Fibroblast of pulmonary artery (primary cell): ENCODE data around the gene RYR3.
A peak's percentile ranks its signal among the peaks of the same experiment; 100 is the strongest.

Experiments
- DNase-seq: peaks from one replicate; pipeline ENCODE4 v3.0.0-alpha.2; 2010; ENCODE audit warnings: low read depth
- H3K4me3 ChIP-seq: replicated peaks from 2 replicates; pipeline ENCODE4 v1.5.1; 2011; ENCODE audit warnings: low read depth, mild to moderate bottlenecking, control low read depth, low read length, moderate library complexity
- CTCF ChIP-seq: IDR thresholded peaks from 2 replicates; pipeline ENCODE4 v1.5.1; 2011; ENCODE audit warnings: mild to moderate bottlenecking, control low read depth, low read length, inconsistent platforms; ENCODE audit errors: missing control alignments

RYR3 gene

GRCh38 chr15:33737687-33738601 is 427.2 kb downstream of the RYR3 start:
- TF ChIP-seq CTCF = peak; percentile 88
- peak; percentile 41 for DNase-seq
- H3K4me3 ChIP-seq = no peak overlapping the region

- DNase-seq = no peak
- no peak overlapping the region for H3K4me3 ChIP-seq
- TF ChIP-seq CTCF = no peak
Observed at GRCh38 chr15:33738941-33739664, 428.3 kb downstream of the RYR3 start.

GRCh38 chr15:33742306-33742705 is 431.5 kb downstream of the RYR3 start:
- no peak for TF ChIP-seq CTCF

GRCh38 chr15:33742800-33743199 is 432.0 kb downstream of the RYR3 start:
- no peak for TF ChIP-seq CTCF
- DNase-seq = no peak
- no peak overlapping the region for H3K4me3 ChIP-seq

More at GRCh38 chr15:33742306-33742705, 431.5 kb downstream of the RYR3 start:
- DNase-seq = no peak
- H3K4me3 ChIP-seq = no peak overlapping the region

GRCh38 chr15:33746203-33746602 is 435.4 kb downstream of the RYR3 start:
- no peak for DNase-seq
- no peak overlapping the region for H3K4me3 ChIP-seq
- no peak for TF ChIP-seq CTCF

- H3K4me3 ChIP-seq = no peak overlapping the region
- TF ChIP-seq CTCF = no peak
- no peak for DNase-seq
Observed at GRCh38 chr15:33753012-33753411, 442.2 kb downstream of the RYR3 start.
